ENCODE results near the gene PRSS48.
"Not testable (repeated sequence)": the region's sequence is repeated elsewhere in the genome, so short reads cannot be mapped to it uniquely, and the experiment has no call there.

PRSS48 gene

GRCh38 chr4:151319490-151319889 lies 42.5 kb downstream of the PRSS48 start:
- no peak for DNase-seq

GRCh38 chr4:151321586-151321985 lies 44.6 kb downstream of the PRSS48 start:
- DNase-seq = no peak

GRCh38 chr4:151322161-151322560 lies 45.2 kb downstream of the PRSS48 start:
- DNase-seq = not testable (repeated sequence)

GRCh38 chr4:151322570-151322969 lies 45.6 kb downstream of the PRSS48 start:
- DNase-seq = no peak

GRCh38 chr4:151323667-151324066 lies 46.7 kb downstream of the PRSS48 start:
- no peak for DNase-seq

GRCh38 chr4:151324124-151324751 lies 47.3 kb downstream of the PRSS48 start:
- no peak for DNase-seq

- DNase-seq = no peak
Measured at GRCh38 chr4:151324752-151325110, 47.8 kb downstream of the PRSS48 start.

GRCh38 chr4:151325111-151325948 lies 48.4 kb downstream of the PRSS48 start, which contains the start of gene SH3D19:
Gene SH3D19, minus strand, starts transcription at chr4:151325605. Its CDS starts 253 bp downstream, at chr4:151325352.
- DNase-seq = no peak

- no peak for DNase-seq
Measured at GRCh38 chr4:151325949-151326246, 48.9 kb downstream of the PRSS48 start.

- no peak for DNase-seq
Measured at GRCh38 chr4:151329217-151330007, 52.5 kb downstream of the PRSS48 start.

- DNase-seq = no peak
Measured at GRCh38 chr4:151331276-151332042, 54.5 kb downstream of the PRSS48 start.

- DNase-seq = no peak
Measured at GRCh38 chr4:151339467-151339866, 62.5 kb downstream of the PRSS48 start.

GRCh38 chr4:151340751-151341385 lies 63.9 kb downstream of the PRSS48 start:
- DNase-seq = no peak

Data from NCI-H446 (cell line).